ENCODE measurements around the gene NHEJ1.

NHEJ1 gene

DNA sequence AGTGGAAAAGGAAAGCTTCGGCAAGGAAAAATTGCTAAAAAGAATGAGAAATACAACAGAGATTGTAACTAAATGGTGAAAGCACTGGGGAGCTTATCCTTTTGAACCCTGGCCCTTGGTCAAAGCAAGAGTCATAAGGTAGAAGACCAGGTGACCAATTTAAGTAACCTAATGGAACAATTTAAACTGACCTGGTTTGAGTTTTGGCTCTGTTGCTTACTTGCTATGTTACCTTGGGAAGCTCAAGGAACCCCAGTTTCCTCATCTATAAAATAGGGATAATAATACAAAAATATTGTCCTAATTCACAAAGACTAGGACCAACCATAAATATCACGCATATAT, 48.6 kb downstream of the NHEJ1 start:
- Histone ChIP-seq H3K36me3 (ENCODE audit: control insufficient read depth in 1 of 2, insufficient read depth in 2 of 2, low read length in 2 of 2) (no peaks in the 10 kb centered on the region), H4K91ac (ENCODE audit: low read depth, low read length) (no peak overlapping the region), H3K4ac (ENCODE audit: low read depth, low read length) (no peak overlapping the region), H2BK5ac (ENCODE audit: low read depth, low read length, poor library complexity) (no peak overlapping the region), H2BK120ac (ENCODE audit: insufficient read depth, low read length, poor library complexity) (no peak overlapping the region), H2BK12ac (ENCODE audit: low read length) (no peak overlapping the region), H3K79me2 (ENCODE audit: control insufficient read depth, insufficient read depth, low read length, poor library complexity) (no peaks in the 10 kb centered on the region), H3K4me3 (ENCODE audit: low read depth, low read length) (no peak overlapping the region), H4K12ac (ENCODE audit: low read depth, low read length) (no peak overlapping the region), H3K23ac (ENCODE audit: low read length) (no peak overlapping the region), H3K9me3 (ENCODE audit: insufficient read depth, low read depth, low read length) (no peaks in the 10 kb centered on the region), H3K9ac (ENCODE audit: low read length) (no peak overlapping the region), H4K8ac (ENCODE audit: low read depth, low read length) (no peak overlapping the region), H3K14ac (ENCODE audit: low read length) (no peak overlapping the region), H3K4me2 (ENCODE audit: low read length) (no peak overlapping the region), H3K4me1 (ENCODE audit: control insufficient read depth in 1 of 2, insufficient read depth in 2 of 2, low read length in 2 of 2) (no peaks in the 10 kb centered on the region), H3K18ac (ENCODE audit: low read length) (no peak overlapping the region), H3K27me3 (ENCODE audit: insufficient read depth, low read length) (no peaks in the 10 kb centered on the region), H3K27ac (ENCODE audit: low read depth, low read length) (no peak overlapping the region), H2AK5ac (ENCODE audit: low read length) (no peak overlapping the region), H3K79me1 (ENCODE audit: low read length) (no peaks in the 10 kb centered on the region), H2AFZ (ENCODE audit: insufficient read depth, low read length, poor library complexity) (no peak overlapping the region)
- no peak for DNase-seq
- WGBS (ENCODE audit: extremely low coverage, insufficient coverage, insufficient read length): 100% methylated on average over 1 of the region's 2 CpGs

DNA sequence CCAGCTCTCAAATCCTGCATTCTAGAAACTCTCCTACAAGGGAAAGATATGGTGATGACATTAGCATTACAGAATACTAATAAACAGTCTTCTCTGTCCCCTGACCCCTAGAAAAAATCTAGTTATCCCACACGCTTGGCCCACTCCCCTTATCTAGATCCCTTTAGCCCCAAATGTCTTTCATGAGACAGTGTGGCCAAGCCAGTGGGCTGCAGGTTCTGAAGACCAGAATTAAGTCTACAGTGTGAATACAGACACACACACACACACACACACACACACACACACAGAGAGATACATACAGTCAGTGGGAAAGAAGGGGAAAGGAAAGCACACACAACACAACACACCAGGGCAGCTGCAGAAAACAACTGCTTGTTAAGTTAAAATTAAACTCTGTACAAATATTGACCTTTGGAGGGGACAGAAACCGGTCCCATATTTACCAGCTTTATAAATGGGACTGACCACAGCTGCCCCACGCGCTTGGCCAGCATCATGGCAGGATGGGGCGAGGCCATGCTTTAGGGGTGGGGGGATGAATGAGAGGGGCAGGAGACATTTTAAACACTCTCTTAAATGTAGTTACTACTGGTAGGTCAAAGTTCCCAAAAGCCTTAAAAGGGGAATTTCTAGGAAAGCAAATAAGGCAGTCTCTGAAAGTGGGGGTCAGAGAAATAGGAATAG, 49.1 kb downstream of the NHEJ1 start:
- H3K4ac ChIP-seq (ENCODE audit: low read depth, low read length): no peak overlapping the region
- WGBS (ENCODE audit: extremely low coverage, insufficient coverage, insufficient read length): no CpG with 5 or more reads among the region's 5 CpGs

DNA sequence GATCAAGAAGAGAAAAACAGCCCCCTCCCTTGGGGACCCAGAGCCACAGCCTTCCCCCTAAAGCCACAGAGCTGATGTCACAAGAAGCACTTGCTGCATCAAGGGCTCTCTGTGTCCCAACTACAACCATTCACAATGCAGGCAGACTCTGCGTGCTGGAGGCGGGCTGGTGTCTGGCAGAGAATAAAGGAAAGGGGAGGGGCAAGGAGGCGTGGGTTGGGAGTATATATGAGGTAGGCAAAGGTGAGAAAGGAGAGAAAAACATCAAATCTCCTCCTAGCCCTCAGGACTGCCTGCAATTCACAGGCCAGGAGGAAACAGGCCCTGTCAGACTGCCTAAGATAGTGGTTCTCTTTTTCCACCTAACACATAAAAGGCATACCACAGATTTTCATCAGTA, 51.1 kb downstream of the NHEJ1 start:
- Histone ChIP-seq H4K91ac (ENCODE audit: low read depth, low read length) (no peak overlapping the region), H3K27me3 (ENCODE audit: insufficient read depth, low read length) (no peaks in the 10 kb centered on the region), H2BK120ac (ENCODE audit: insufficient read depth, low read length, poor library complexity) (no peak overlapping the region), H3K4me3 (ENCODE audit: low read depth, low read length) (no peak overlapping the region), H3K36me3 (ENCODE audit: control insufficient read depth in 1 of 2, insufficient read depth in 2 of 2, low read length in 2 of 2) (no peaks in the 10 kb centered on the region), H3K9ac (ENCODE audit: low read length) (no peak overlapping the region), H3K9me3 (ENCODE audit: insufficient read depth, low read depth, low read length) (no peaks in the 10 kb centered on the region), H4K8ac (ENCODE audit: low read depth, low read length) (no peak overlapping the region), H3K18ac (ENCODE audit: low read length) (no peak overlapping the region), H3K23ac (ENCODE audit: low read length) (no peak overlapping the region), H2BK5ac (ENCODE audit: low read depth, low read length, poor library complexity) (no peak overlapping the region), H2AFZ (ENCODE audit: insufficient read depth, low read length, poor library complexity) (no peak overlapping the region), H3K79me2 (ENCODE audit: control insufficient read depth, insufficient read depth, low read length, poor library complexity) (no peaks in the 10 kb centered on the region), H4K12ac (ENCODE audit: low read depth, low read length) (no peak overlapping the region), H3K79me1 (ENCODE audit: low read length) (no peaks in the 10 kb centered on the region), H3K4me1 (ENCODE audit: control insufficient read depth in 1 of 2, insufficient read depth in 2 of 2, low read length in 2 of 2) (no peaks in the 10 kb centered on the region), H3K14ac (ENCODE audit: low read length) (no peak overlapping the region), H3K4ac (ENCODE audit: low read depth, low read length) (no peak overlapping the region), H3K4me2 (ENCODE audit: low read length) (no peak overlapping the region), H2AK5ac (ENCODE audit: low read length) (no peak overlapping the region), H2BK12ac (ENCODE audit: low read length) (no peak overlapping the region), H3K27ac (ENCODE audit: low read depth, low read length) (no peak overlapping the region)
- peak in 1 of 2 donors; percentile 4 for DNase-seq
- WGBS (ENCODE audit: extremely low coverage, insufficient coverage, insufficient read length): no CpG with 5 or more reads among the region's 3 CpGs

More for the DNA sequence above, 49.1 kb downstream of the NHEJ1 start:
- H3K27ac ChIP-seq (ENCODE audit: low read depth, low read length): no peak overlapping the region
- no peak overlapping the region for H4K91ac ChIP-seq (ENCODE audit: low read depth, low read length)
- H2BK5ac ChIP-seq (ENCODE audit: low read depth, low read length, poor library complexity): no peak overlapping the region
- no peaks in the 10 kb centered on the region for H3K27me3 ChIP-seq (ENCODE audit: insufficient read depth, low read length)
- no peak overlapping the region for H4K8ac ChIP-seq (ENCODE audit: low read depth, low read length)
- H3K36me3 ChIP-seq (ENCODE audit: control insufficient read depth in 1 of 2, insufficient read depth in 2 of 2, low read length in 2 of 2): no peaks in the 10 kb centered on the region
- no peak overlapping the region for H3K9ac ChIP-seq (ENCODE audit: low read length)
- no peak overlapping the region for H4K12ac ChIP-seq (ENCODE audit: low read depth, low read length)
- H2AFZ ChIP-seq (ENCODE audit: insufficient read depth, low read length, poor library complexity): no peak overlapping the region
- no peak overlapping the region for H2AK5ac ChIP-seq (ENCODE audit: low read length)
- H3K4me1 ChIP-seq (ENCODE audit: control insufficient read depth in 1 of 2, insufficient read depth in 2 of 2, low read length in 2 of 2): no peaks in the 10 kb centered on the region
- no peak for DNase-seq
- H3K9me3 ChIP-seq (ENCODE audit: insufficient read depth, low read depth, low read length): no peaks in the 10 kb centered on the region
- no peak overlapping the region for H3K4me3 ChIP-seq (ENCODE audit: low read depth, low read length)
- H3K79me2 ChIP-seq (ENCODE audit: control insufficient read depth, insufficient read depth, low read length, poor library complexity): no peaks in the 10 kb centered on the region
- H3K18ac ChIP-seq (ENCODE audit: low read length): no peak overlapping the region
- H2BK120ac ChIP-seq (ENCODE audit: insufficient read depth, low read length, poor library complexity): no peak overlapping the region
- no peak overlapping the region for H3K23ac ChIP-seq (ENCODE audit: low read length)
- H3K14ac ChIP-seq (ENCODE audit: low read length): no peak overlapping the region
- H3K4me2 ChIP-seq (ENCODE audit: low read length): no peak overlapping the region
- H3K79me1 ChIP-seq (ENCODE audit: low read length): no peaks in the 10 kb centered on the region
- H2BK12ac ChIP-seq (ENCODE audit: low read length): no peak overlapping the region

DNA sequence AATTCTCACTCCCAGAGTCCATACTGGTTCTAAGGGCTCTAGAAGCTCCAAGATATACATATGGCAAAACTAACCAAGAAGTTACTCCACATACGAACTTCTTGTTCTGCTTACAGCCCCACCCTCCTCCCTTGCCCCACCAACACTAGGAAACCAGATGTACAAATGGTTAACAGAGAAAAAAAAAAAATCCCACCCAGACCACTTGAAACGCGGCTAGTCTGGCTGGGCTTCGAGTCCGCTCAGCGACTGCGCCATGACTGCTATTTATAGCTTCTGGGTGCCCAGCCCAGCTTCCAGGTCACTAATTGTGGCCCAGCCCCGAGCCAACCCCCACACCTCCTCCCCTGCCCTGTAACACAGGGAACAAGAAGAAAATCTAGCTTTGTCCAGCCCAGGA, 52.9 kb downstream of the NHEJ1 start:
- Histone ChIP-seq H4K8ac (ENCODE audit: low read depth, low read length) (no peak overlapping the region), H3K4me3 (ENCODE audit: low read depth, low read length) (no peak overlapping the region), H2BK5ac (ENCODE audit: low read depth, low read length, poor library complexity) (no peak overlapping the region), H3K27ac (ENCODE audit: low read depth, low read length) (no peak overlapping the region), H3K14ac (ENCODE audit: low read length) (no peak overlapping the region), H3K27me3 (ENCODE audit: insufficient read depth, low read length) (no peaks in the 10 kb centered on the region), H3K4me2 (ENCODE audit: low read length) (no peak overlapping the region), H3K23ac (ENCODE audit: low read length) (no peak overlapping the region), H2AK5ac (ENCODE audit: low read length) (no peak overlapping the region), H3K4ac (ENCODE audit: low read depth, low read length) (no peak overlapping the region), H4K91ac (ENCODE audit: low read depth, low read length) (no peak overlapping the region), H3K79me2 (ENCODE audit: control insufficient read depth, insufficient read depth, low read length, poor library complexity) (no peaks in the 10 kb centered on the region), H2BK12ac (ENCODE audit: low read length) (no peak overlapping the region), H2AFZ (ENCODE audit: insufficient read depth, low read length, poor library complexity) (no peak overlapping the region), H3K36me3 (ENCODE audit: control insufficient read depth in 1 of 2, insufficient read depth in 2 of 2, low read length in 2 of 2) (no peaks in the 10 kb centered on the region), H3K4me1 (ENCODE audit: control insufficient read depth in 1 of 2, insufficient read depth in 2 of 2, low read length in 2 of 2) (no peaks in the 10 kb centered on the region), H3K18ac (ENCODE audit: low read length) (no peak overlapping the region), H4K12ac (ENCODE audit: low read depth, low read length) (no peak overlapping the region), H2BK120ac (ENCODE audit: insufficient read depth, low read length, poor library complexity) (no peak overlapping the region), H3K79me1 (ENCODE audit: low read length) (no peaks in the 10 kb centered on the region), H3K9ac (ENCODE audit: low read length) (no peak overlapping the region), H3K9me3 (ENCODE audit: insufficient read depth, low read depth, low read length) (no peaks in the 10 kb centered on the region)
- no CpG with 5 or more reads among the region's 8 CpGs for WGBS (ENCODE audit: extremely low coverage, insufficient coverage, insufficient read length)
- DNase-seq: no peak

Measured in trophoblast cell (in vitro differentiated cells and primary cell).